Fibroblast of upper back skin (primary cell): Measurements from ENCODE around the gene NFATC4.
A peak's percentile ranks its signal among the peaks of the same experiment; 100 is the strongest.
"Not testable (repeated sequence)": the region's sequence is repeated elsewhere in the genome, so short reads cannot be mapped to it uniquely, and the experiment has no call there.

ENCODE experiments used
- DNase-seq: peaks from one replicate; pipeline ENCODE4 v3.0.0-alpha.2; 2013

The NFATC4 gene

DNA sequence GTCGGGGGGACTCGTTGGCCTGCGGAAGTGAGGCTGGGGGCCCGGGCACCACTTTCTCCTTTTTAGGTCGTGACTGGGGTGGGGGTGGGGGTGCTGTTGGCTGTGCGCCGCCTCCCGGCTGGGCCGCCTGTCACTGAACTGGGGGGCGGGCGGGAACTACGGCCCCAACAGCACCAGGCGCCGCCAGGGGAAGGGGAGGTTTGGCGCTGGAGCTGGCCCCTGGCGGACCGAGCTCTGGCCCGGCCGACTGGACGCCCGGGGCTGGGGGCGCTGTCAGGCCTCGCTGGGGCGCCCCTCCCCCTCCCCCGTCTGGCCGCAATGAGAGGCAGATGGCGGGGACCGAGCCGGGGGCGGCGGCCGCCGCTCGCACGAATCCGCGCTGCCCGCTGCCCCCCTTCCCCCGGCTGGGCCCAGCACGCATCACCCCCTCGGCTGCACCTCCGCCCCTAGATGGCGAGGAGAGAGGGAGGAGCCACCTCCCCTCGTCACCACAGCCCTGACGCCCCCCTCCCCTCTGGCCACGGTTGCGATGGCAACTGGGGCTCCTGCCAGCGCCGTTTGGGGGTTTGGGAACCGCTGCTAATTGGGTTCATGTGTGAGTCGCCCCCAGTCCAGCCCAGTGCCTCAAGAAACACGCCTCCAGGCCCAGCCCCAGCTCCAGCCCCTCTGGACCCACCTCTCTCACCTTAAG is 723 bp downstream of the NFATC4 start:
- peak; percentile 92 for DNase-seq

DNA sequence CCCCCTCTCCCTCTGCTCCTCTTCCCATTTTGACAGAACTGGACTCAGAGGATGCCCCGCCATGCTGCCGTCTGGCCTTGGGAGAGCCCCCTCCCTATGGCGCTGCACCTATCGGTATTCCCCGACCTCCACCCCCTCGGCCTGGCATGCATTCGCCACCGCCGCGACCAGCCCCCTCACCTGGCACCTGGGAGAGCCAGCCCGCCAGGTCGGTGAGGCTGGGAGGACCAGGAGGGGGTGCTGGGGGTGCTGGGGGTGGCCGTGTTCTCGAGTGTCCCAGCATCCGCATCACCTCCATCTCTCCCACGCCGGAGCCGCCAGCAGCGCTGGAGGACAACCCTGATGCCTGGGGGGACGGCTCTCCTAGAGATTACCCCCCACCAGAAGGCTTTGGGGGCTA is 1.5 kb downstream of the NFATC4 start:
- DNase-seq = no peak

DNA sequence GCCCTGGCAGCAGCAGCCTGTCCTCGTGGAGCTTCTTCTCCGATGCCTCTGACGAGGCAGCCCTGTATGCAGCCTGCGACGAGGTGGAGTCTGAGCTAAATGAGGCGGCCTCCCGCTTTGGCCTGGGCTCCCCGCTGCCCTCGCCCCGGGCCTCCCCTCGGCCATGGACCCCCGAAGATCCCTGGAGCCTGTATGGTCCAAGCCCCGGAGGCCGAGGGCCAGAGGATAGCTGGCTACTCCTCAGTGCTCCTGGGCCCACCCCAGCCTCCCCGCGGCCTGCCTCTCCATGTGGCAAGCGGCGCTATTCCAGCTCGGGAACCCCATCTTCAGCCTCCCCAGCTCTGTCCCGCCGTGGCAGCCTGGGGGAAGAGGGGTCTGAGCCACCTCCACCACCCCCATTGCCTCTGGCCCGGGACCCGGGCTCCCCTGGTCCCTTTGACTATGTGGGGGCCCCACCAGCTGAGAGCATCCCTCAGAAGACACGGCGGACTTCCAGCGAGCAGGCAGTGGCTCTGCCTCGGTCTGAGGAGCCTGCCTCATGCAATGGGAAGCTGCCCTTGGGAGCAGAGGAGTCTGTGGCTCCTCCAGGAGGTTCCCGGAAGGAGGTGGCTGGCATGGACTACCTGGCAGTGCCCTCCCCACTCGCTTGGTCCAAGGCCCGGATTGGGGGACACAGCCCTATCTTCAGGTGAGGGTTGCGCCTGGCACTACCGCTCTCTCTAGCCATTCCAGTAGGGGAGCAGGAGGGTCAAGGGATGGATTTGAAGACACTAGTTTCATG is 2.1 kb downstream of the NFATC4 start:
- DNase-seq = no peak

DNA sequence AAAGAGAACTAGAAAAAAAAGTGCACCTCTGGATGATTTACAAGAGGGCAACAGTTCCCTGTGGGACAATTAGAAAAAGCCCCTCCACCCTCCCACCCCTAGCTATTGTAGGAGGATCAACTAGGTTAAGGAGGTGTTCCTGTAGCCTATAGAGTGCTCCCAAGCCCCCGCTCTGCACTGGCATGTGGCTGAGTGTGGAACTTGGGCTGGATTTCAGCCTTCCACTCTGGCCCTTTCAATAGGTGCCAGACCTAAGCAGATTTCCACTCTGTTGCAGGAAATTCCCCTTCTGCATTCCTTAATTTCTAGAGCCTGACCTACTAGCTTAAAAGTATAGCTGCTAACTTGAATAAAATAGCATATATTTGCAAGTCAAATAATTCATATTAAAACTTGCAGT is 2.8 kb downstream of the NFATC4 start:
- no peak for DNase-seq

DNA sequence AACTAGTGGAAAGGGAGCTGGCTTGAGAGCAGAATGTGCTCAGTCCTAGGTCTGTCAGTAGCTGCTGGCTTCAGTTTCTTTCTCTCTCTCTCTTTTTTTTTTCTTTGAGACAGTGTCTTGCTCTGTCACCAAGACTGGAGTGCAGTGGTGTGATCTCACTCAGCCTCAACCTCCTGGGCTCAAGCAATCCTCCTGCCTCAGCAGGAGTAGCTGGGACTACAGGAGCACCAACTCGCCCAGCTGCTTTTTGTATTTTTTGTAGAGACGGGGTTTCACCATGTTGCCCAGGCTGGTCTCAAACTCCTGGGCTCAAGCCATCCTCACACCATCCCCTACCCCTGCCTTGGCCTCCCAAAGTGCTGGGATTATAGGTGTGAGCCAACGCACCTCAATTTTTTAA is 3.6 kb downstream of the NFATC4 start:
- not testable (repeated sequence) for DNase-seq

DNA sequence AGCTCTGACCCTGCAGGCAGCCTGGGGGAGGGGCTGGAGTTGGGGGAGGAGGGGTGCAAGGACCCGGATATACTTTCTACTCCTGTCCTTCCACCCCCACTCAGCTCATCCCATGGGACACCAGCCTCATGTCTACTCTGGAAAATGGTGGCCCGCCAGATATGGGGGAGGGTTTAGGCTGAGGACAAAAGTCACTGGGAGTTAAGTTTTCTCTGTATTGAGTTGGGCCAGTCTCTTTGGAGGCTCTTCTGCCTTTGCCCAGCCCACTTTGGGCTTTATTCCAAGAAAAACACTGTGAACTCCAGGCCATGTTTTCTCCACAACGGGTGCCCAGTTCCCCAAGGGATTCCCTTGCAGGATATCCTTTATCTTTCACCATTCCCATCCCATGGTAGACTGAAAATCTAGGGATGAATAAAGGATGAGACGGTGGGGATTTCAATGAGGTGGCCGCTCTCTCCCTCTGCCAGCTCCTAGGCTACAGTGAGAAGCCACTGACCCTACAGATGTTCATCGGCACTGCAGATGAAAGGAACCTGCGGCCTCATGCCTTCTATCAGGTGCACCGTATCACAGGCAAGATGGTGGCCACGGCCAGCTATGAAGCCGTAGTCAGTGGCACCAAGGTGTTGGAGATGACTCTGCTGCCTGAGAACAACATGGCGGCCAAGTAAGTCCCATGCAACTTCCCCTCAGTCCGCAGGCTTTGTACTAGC is 4.9 kb downstream of the NFATC4 start:
- DNase-seq = peak; percentile 36

DNA sequence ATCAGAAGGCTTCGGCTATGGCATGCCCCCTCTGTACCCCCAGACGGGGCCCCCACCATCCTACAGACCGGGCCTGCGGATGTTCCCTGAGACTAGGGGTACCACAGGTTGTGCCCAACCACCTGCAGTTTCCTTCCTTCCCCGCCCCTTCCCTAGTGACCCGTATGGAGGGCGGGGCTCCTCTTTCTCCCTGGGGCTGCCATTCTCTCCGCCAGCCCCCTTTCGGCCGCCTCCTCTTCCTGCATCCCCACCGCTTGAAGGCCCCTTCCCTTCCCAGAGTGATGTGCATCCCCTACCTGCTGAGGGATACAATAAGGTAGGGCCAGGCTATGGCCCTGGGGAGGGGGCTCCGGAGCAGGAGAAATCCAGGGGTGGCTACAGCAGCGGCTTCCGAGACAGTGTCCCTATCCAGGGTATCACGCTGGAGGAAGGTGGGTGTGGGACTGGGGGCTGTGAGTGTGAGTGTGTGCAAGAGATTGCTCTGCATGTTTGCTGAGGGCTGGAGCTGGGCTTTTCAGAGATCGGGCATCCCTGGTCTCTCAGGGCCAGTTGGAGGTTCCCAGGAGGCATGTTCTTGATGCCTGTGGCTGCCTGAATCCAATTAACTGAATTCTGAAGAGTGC is 8.6 kb downstream of the NFATC4 start:
- DNase-seq = no peak

DNA sequence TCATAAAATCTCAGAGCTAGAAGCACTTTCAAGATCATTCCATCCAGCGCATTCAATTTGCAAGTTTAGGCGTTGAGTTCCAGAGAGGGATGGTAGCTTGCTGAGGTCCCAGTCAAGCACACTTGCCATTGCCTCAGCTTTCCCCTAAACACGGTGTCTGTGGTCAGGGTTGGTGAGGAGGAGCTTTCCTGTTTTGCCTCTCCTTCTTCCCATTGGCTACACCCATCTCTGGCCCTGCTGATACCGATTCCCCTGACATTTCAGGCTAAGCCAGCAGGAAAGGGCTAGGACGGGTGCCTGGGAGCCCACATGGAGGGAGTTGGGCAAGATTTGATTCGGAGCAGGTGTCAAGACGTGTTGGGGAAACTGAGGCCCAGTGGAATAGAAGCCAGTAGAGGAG is 9.1 kb downstream of the NFATC4 start:
- DNase-seq = no peak

DNA sequence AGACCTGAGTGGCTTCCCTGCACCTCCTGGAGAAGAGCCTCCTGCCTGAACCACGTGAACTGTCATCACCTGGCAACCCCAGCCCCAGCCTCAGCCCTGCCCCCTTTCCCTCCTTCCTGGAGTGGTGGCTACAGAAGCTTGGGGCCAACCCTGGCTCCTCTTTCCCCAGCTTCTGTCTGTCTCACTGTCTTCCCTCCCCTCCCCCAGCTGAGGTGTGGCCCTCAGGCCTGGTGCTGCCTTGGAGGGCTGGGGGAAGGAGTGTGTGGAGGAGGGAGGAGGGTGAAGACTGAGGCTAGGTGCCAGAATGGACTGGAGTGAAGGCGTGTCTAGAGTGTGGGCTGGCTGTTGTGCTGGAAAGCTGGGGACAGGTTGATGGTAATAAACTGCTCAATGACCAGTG is 9.7 kb downstream of the NFATC4 start:
- DNase-seq = peak; percentile 31

DNA sequence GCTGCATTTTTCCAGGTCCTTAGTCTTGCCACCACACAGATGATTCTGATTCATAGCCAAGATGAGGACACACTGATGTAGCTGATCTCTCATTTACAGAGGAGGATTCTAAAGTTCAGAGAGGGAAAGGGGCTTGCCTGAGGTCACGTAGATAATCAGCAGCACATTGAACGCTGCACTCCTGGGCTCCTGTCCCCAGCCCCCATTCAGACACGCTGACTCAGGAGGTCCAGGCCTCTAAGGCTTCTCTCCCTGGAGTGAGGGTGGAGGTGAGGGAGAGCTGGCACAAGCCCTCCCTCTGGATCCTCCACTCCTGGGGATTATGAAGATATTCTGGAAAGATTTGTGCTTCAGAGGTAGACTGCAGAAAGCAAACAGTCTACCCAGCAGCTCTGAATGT is 10.3 kb downstream of the NFATC4 start:
- no peak for DNase-seq

DNA sequence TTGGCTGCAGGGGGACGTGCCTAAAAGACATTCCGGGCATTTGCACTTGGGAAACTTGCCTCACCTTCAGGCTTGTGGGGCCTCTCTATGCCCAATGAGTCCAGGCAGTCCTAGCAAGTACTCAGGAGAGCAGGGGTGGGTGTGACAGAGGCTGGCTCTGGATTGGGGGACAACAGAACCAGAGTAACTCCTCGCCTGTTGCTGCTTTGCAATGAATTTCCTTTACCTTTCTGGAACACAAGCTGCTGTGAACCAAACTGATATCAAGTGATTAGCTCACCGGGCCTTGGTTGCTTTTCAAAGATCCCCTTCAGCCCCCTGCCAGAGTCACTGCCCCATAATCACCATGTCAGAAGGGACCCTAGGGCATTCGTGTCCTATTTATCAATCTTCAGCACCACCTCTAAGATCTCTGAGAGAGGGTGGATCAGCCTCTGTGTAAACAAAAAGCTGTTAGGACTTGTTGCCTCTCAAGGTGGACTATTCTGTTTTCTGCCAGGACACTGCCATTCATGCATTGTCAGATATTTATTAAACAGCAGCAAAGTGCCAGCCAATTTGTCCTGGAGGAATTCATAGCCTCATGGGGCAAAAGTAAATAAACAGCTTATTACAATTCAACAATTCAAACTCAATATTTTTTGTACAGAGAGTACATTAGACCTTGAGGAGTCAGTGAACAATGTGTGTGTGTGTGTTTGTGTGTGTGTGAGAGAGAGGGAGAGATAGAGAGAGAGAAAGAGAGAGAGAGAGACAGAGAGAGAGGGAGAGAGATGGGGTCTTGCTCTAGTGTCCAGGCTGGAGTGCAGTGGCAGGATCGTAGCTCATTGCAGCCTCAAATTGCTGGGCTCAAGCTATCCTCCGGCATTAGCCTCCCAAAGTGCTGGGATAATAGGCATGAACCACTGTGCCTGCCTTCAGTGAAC is 11.3 kb downstream of the NFATC4 start:
- no peak for DNase-seq

DNA sequence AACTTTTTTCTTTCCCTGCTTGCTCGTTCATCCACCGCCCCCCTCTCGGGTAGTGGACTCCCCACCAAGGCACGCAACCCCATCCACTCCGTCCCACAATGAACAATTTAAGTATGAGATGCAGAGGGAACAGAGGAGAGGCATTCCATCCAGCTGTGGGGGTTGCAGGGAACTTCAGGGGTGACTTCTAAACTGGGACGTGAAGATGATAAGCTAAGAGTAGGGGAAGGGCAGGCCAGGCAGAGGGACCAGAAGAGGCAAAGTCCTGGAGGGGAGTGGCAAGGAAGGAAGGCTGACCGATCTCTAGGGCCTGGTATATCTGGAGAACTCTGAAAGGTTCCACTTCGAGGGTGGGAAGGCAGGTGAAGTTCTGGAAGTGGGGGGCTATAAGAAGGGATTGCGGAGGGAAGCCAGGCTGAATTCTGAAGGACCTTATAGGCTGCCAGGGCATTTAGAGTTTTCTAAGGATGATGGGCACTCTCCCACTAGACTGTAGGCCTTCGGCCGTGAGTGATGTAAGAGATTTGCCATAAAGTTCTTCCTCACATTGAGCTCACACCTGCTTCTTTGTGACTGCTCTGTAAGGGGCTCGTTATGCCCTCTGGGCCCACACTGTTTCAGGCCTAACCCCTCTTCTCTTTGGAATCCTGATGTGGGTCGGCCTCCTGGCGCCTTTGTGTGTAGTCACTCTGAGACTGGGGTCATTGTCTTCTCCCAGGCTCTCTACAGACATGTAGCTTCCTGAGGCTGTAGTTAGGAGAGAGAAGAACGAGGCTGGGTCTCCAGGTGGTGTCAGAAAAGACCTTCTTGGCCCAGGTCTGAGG is 12.1 kb downstream of the NFATC4 start:
- DNase-seq = no peak

DNA sequence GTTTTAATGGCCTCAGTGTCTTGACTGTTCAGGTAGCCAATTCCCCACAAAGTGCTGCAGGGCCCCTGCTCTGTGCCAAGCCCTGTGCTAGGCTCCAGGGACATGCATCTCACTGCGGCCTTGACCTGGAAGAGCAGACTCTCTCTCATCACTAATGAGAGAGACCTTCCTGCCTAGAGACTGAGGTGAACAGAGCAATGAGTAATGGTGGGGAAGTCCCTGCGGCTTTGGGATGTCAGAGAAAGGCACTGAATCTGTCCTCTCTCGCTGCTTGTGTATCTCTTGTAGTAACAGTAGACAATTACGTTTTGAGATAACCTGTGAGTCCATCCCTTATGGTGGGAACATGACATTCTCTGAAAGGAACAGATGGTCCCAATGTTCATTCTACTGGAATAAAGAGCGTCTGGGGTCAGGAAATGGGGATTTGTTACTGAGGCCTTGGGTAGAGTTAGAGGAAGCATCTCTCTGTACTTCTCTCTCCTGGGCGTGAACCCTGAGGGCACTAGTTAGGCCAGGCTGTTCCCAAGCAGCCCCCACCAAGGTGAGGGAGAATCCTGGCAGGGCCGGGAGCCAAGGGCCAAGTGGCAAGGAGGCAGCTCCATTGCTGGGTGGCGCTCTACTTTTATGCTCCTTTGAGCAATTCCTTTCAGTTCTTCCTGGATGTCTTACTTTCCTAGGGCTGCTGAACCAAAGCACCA is 13.5 kb downstream of the NFATC4 start:
- DNase-seq = no peak

DNA sequence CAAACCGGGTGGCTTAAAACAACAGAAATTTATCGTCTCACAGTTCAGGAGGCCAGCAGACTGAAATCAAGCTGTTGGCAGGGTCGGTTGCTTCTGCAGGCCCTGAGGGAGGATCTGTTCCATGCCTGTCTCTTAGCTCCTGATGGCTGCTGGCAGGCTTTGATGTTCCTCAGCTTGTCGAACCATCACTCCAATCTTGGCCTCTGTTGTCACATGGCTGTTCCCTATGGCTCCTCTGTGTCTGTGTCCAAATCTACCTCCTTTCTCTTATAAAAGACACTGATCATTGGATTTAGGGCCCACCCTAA is 14.0 kb downstream of the NFATC4 start:
- DNase-seq = no peak

DNA sequence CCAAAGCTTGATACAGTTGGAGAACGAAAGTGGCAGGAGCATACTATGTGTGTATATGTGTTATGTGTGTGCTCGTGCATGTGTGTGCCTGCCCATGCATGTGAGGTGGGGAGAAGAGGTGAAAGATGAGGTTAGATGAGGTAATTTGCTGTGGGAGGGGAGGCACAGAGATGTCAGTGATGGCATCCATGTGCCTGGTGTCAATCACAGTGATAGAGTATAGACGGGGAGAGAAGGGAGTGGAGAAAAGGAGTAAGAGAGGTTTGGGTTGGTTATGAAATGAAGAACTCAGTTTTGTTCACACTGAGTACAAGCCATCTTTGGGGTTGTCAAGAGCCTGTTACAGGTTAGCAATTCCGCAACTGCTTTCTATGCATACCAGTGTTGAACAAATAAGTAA is 16.2 kb downstream of the NFATC4 start:
- no peak for DNase-seq

DNA sequence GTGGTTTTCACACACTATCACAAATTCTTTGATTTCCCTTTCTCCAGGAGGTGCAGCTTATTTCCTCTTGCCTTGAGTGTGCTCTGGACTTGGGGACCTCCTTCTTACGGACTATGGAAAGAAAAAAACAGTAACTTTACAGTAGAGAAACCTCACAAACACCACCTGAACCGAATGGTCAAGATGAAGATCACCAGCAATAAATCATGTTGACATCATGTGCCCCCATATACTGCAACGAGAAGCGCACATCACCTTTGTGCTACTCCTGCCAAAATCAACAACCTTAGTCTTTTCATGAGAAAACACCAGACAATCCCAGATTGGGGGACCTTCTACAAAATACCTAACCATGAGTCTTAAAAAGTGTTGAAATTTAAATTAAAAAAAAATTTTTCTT is 17.5 kb downstream of the NFATC4 start:
- DNase-seq = no peak

DNA sequence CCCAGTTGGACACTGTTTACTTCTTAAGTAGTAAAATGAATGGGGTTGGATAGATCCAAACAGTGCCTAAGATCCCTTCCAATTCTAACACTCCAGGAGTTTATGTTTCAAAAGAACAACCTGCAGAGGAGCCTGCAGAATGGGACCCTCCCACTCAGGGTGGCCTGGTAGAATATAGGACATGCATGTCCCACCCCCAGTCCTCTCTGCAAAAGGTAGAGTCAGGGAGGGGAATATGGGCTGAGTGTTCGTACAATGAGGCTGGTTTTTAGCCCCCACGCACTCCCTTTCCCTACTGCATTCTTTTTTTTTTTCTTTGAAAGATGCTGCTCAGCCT is 19.0 kb downstream of the NFATC4 start:
- no peak for DNase-seq

DNA sequence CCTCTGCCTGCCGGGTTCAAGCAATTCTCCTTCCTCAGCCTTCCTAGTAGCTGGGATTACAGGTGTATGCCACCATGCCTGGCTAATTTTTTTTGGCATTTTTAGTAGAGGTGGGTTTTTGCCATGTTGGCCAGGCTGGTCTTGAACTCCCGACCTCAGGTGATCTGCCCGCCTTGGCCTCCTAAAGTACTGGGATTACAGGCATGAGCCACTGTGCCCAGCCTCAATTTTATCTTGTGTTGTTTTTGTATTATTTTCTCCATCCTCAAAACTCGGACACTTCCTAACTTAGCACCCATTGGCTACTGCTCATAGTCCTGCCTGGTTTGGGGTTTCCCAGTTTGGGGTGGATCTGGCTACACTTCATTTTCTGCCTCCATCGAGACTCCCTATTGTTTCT is 19.6 kb downstream of the NFATC4 start:
- DNase-seq = not testable (repeated sequence)

DNA sequence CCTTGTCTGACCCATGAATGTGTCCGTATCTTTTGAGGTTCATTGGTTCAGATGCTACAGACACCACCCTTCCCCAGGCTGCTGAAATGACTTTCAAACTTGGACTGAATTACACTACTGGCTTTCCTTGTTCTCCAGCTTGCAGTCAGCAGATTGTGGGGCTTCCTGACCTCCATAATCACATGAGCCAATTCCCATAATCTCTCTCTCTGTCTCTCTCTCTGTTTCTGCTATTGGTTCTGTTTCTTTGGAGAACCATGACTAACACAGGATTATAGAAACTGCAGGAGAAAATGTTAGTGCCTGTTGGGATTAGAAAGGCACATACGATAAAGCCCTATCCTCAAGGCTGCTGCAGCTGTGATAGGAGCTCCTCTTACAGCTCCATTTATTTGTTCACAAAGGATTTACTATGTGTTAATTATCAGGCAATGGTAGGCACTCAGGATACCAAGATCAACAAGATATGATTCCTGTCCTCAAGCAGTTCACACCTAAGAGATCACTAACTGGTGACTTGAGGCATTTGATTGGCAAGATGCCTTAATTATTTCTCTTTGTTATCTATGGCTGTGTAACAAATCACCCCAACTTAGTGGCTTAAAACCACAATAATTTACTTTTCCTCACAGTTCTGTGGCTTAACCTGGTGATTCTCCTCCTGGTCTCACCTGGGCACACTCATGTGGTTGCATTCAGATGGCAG is 20.6 kb downstream of the NFATC4 start:
- DNase-seq = no peak

DNA sequence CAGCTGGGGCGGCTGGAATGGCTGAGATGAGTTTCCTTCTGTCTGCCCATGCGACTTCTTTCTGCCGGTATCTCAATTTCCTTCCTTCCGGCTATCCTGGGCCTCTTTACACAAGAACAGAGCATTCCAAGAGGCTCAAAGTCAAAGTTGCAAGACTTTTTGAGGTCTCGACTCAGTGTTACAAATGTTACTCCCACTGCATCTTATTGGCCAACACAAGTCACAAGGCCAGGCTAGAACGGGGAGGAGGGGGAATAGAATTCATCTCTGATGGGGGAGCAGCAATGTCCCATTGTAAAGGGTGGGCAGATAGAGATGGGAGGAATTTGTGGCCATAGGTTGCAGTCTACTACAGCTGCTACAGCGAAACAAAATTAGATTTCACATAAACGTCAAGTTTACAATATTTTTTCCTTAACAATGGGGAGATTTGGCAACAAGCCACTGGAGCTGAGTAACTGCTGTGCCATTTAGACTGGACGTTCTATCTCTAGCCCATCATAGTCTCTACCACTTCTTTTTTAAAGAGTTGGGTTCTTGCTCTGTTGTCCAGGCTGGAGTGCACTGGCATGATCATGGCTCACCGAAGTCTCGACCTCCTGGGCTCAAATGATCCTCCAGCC is 21.4 kb downstream of the NFATC4 start:
- DNase-seq = peak; percentile 28
